OCI-LY7 (cell line): ENCODE measurements around the gene SEC22A. TPM values are rescaled to one million over a fixed set of nuclear protein-coding genes. Genes with fewer than 3 reads are reported as not detected.

ENCODE experiments used
- Bru-seq: library from RNA; stranded (reverse); fragments of 400-500 nt; gene quantifications from one replicate; lab custom pipeline; 2021; lab: Mats Ljungman, UMichigan
- BruChase-seq, 2 experiments: library from RNA; stranded (reverse); fragments of 400-500 nt; gene quantifications; one replicate each; lab custom pipeline; 2021; lab: Mats Ljungman, UMichigan
- BruUV-seq: library from RNA; stranded (reverse); fragments of 400-500 nt; replicated peaks from 2 replicates; lab custom pipeline; 2021; lab: Mats Ljungman, UMichigan
- CTCF ChIA-PET: fragments of 300-600 bp; sonication (Branson Sonifier 250); formaldehyde crosslinking; loops from one replicate; lab custom pipeline; 2022; ENCODE audit warnings: antibody characterized with exemption; ENCODE audit not compliant: unreplicated experiment; lab: Charles Lee
- POLR2A ChIA-PET: fragments of 300-600 bp; sonication (Branson Sonifier 250); formaldehyde crosslinking; loops from one replicate; lab custom pipeline; 2022; ENCODE audit warnings: antibody characterized with exemption; lab: Charles Lee
- DNase-seq: peaks from one replicate; pipeline ENCODE4 v3.0.0-alpha.2; 2015; ENCODE audit warnings: low spot score
- H2AFZ ChIP-seq: fragments of 200-600 bp; sonication (generic), shearing (Covaris generic); 2 replicates; pipeline ENCODE4 v1.6.1; 2014; ENCODE audit warnings: mild to moderate bottlenecking, antibody characterized with exemption, low read length, moderate library complexity
- H3K27ac ChIP-seq: fragments of 200-600 bp; sonication (generic); 2 replicates; pipeline ENCODE4 v1.5.1; 2014; ENCODE audit warnings: mixed run types, low read depth, mild to moderate bottlenecking, moderate library complexity, low read length, inconsistent platforms; ENCODE audit not compliant: poor library complexity, severe bottlenecking
- H3K36me3 ChIP-seq: fragments of 200-600 bp; sonication (generic); 2 replicates; pipeline ENCODE4 v1.6.1; 2014; ENCODE audit warnings: mild to moderate bottlenecking, antibody characterized with exemption, low read length, moderate library complexity, mixed read lengths; ENCODE audit not compliant: insufficient read depth
- H3K4me1 ChIP-seq: fragments of 200-600 bp; sonication (generic); 2 replicates; pipeline ENCODE4 v1.5.1; 2014; ENCODE audit warnings: mild to moderate bottlenecking, low read length; ENCODE audit not compliant: insufficient read depth, poor library complexity, severe bottlenecking
- H3K4me2 ChIP-seq: fragments of 200-600 bp; sonication (generic); 2 replicates; pipeline ENCODE4 v1.6.1; 2014; ENCODE audit warnings: mild to moderate bottlenecking, low read length
- H3K4me3 ChIP-seq: fragments of 200-600 bp; sonication (generic); 2 replicates; pipeline ENCODE4 v1.5.1; 2014; ENCODE audit warnings: mild to moderate bottlenecking, low read depth, low read length; ENCODE audit not compliant: poor library complexity, severe bottlenecking
- H3K79me2 ChIP-seq: fragments of 200-600 bp; sonication (generic); 2 replicates; pipeline ENCODE4 v1.6.1; 2016; ENCODE audit warnings: low read depth, mild to moderate bottlenecking, low read length, moderate library complexity, mixed read lengths; ENCODE audit not compliant: insufficient read depth
- H3K9me2 ChIP-seq: fragments of 200-600 bp; sonication (generic); 2 replicates; pipeline ENCODE4 v1.6.1; 2016; ENCODE audit warnings: mild to moderate bottlenecking, low read length, mixed read lengths; ENCODE audit not compliant: insufficient read depth
- H3K9me3 ChIP-seq: fragments of 200-600 bp; sonication (generic); 2 replicates; pipeline ENCODE4 v1.6.1; 2014; ENCODE audit warnings: mild to moderate bottlenecking, mixed run types, low read length, mixed read lengths
- H4K20me1 ChIP-seq: fragments of 200-600 bp; sonication (generic); 2 replicates; pipeline ENCODE4 v1.6.1; 2014; ENCODE audit warnings: mild to moderate bottlenecking, antibody characterized with exemption, low read length, moderate library complexity, mixed read lengths; ENCODE audit not compliant: insufficient read depth
- CTCF ChIP-seq: fragments of 200-600 bp; sonication (generic); conservative IDR thresholded peaks from 2 replicates; pipeline ENCODE4 v1.5.1; 2014; ENCODE audit warnings: mild to moderate bottlenecking, antibody characterized with exemption, low read length, moderate library complexity, mixed read lengths
- EZH2phosphoT487 ChIP-seq: fragments of 200-600 bp; sonication (generic); IDR thresholded peaks from 2 replicates; pipeline ENCODE4 v1.6.1; 2018; ENCODE audit warnings: low read depth, borderline replicate concordance, mild to moderate bottlenecking, mixed run types, antibody characterized with exemption, low read length, moderate library complexity, mixed read lengths
- intact Hi-C: fragments of 100-400 bp; cut with micrococcal nuclease; formaldehyde crosslinking; loops from one replicate; pipeline ENCODE4 v1.10.0; 2022; ENCODE audit not compliant: unreplicated experiment
- long read RNA-seq: library from polyadenylated mRNA; stranded (forward); transcript quantifications from one replicate; pipeline ENCODE4 v2.0.0, GENCODE V29; 2022
- total RNA-seq, 2 experiments: library from RNA; depleted of rRNA in 1 of 2; stranded (reverse); fragments of >200 nt in 1 of 2; shearing (Covaris generic) in 1 of 2; gene quantifications; 2 replicates each; pipeline ENCODE4 v1.2.3, GENCODE V29; 2014 to 2022

Gene SEC22A
- 24.5 and 26.4 TPM in 2 replicates for total RNA-seq (2014; rRNA removed; shearing (Covaris generic))
- total RNA-seq (2022): 22.0 and 26.8 TPM in 2 replicates
- percentile 82 among the genes with signal in this experiment for Bru-seq, nascent RNA
- percentile 79 among the genes with signal in this experiment for BruChase-seq, experiment 1, labeled RNA remaining after a 6-hour chase
- BruChase-seq, experiment 2, labeled RNA remaining after a 2-hour chase: percentile 75 among the genes with signal in this experiment
- long read RNA-seq, full-length matches to known transcripts: 36 of 48 reads
- long read RNA-seq, partial matches to known transcripts: 7 of 48 reads
- long read RNA-seq, other reads (novel, unspliced or antisense): 5 of 48 reads

- peak within 1 kb of the TSS; percentile 90 for H2AFZ ChIP-seq
- H3K9me2 ChIP-seq: no peaks in the 10 kb centered on the region
- ChIA-PET POLR2A (interaction anchor here (0.5 to 1.6 kb wide), 10 partner anchors 8 to 785 kb away, joined by 3 to 10 read pairs (median 4); partner anchors contain the start of gene HSPBAP1), CTCF (interaction anchor here (0.6 to 1.0 kb wide), 4 partner anchors 9 to 117 kb away, joined by 3 read pairs; no protein-coding TSS in a partner anchor)
- DNase-seq: peak; percentile 97
- intact Hi-C loops: loop anchor here (10.0 kb wide), 1 partner anchor 817 kb away; the partner anchor contains the start of genes FAM162A and MIX23
- BruUV-seq: no TSS peak
- H3K36me3 ChIP-seq: peaks cover 4% of the 10 kb centered on the region; the same call in 1 of the 2 replicates
- H3K27ac ChIP-seq: peak within 1 kb of the TSS; percentile 72
- H3K4me1 ChIP-seq: peaks cover 21% of the 10 kb centered on the region
- peaks cover 21% of the 10 kb centered on the region; the same call in 1 of the 2 replicates for H3K79me2 ChIP-seq
- peak within 1 kb of the TSS; percentile 93 for H3K4me3 ChIP-seq
- TF ChIP-seq CTCF (no peak), EZH2phosphoT487 (no peak)
- peak within 1 kb of the TSS; percentile 98 for H3K4me2 ChIP-seq
- peaks cover 6% of the 10 kb centered on the region; the same call in 1 of the 2 replicates for H3K9me3 ChIP-seq
- no peaks in the 10 kb centered on the region for H4K20me1 ChIP-seq
These were observed at the start of gene SEC22A for GRCh38 chr3:123201557-123202427. SEC22A (plus strand) TSS chr3:123201943; CDS start chr3:123209218, 7,275 bp downstream.

GRCh38 chr3:123152687-123153086 is 49.1 kb upstream of the SEC22A start:
- intact Hi-C loops: no loop called here
- Histone ChIP-seq H3K36me3 (peaks cover 16% of the 10 kb centered on the region), H3K4me1 (peaks cover 22% of the 10 kb centered on the region), H3K4me2 (peak overlapping the region; percentile 57), H3K9me3 (no peaks in the 10 kb centered on the region), H3K4me3 (no peak overlapping the region), H4K20me1 (no peaks in the 10 kb centered on the region), H2AFZ (peak overlapping the region; percentile 27; the same call in 1 of the 2 replicates), H3K27ac (peak overlapping the region; percentile 63), H3K79me2 (no peaks in the 10 kb centered on the region), H3K9me2 (no peaks in the 10 kb centered on the region)
- DNase-seq: peak; percentile 17
- POLR2A ChIA-PET: interaction anchor here (0.6 to 2.1 kb wide), 3 partner anchors 26 to 49 kb away, joined by 3 to 10 read pairs (median 3); partner anchors contain the start of gene SEC22A
- CTCF ChIA-PET: no interaction called here
- TF ChIP-seq CTCF (no peak), EZH2phosphoT487 (no peak)
- no TSS peak for BruUV-seq
